Neural crest cell (in vitro differentiated cells): Measurements from ENCODE around the gene CREB5. TPM values are rescaled to one million over a fixed set of nuclear protein-coding genes. Genes with fewer than 3 reads are reported as not detected.

Source experiments
- DNase-seq: peaks from one replicate; pipeline ENCODE4 v3.0.0; 2021; ENCODE audit warnings: low read depth, mixed read lengths, low spot score
- H3K27ac Mint-ChIP-seq: one replicate; pipeline ENCODE4 v1.8.0; 2021; ENCODE audit warnings: mild to moderate bottlenecking, mixed read lengths; ENCODE audit not compliant: unreplicated experiment
- H3K27me3 Mint-ChIP-seq: 2 replicates; pipeline ENCODE4 v1.8.0; 2021; ENCODE audit warnings: low read depth, mild to moderate bottlenecking, mixed read lengths
- H3K36me3 Mint-ChIP-seq: 2 replicates; pipeline ENCODE4 v1.8.0; 2021; ENCODE audit warnings: low read depth, mild to moderate bottlenecking, mixed read lengths
- H3K4me1 Mint-ChIP-seq: 2 replicates; pipeline ENCODE4 v1.8.0; 2021; ENCODE audit warnings: mixed read lengths
- H3K4me3 Mint-ChIP-seq: one replicate; pipeline ENCODE4 v1.8.0; 2021; ENCODE audit warnings: mild to moderate bottlenecking, mixed read lengths
- H3K9me3 Mint-ChIP-seq: 2 replicates; pipeline ENCODE4 v1.8.0; 2021; ENCODE audit warnings: mixed read lengths
- CTCF ChIP-seq: fragments of 200-600 bp; sonication (generic); conservative IDR thresholded peaks from 2 replicates; pipeline ENCODE4 v1.5.0; 2021; ENCODE audit warnings: antibody characterized with exemption, mild to moderate bottlenecking
- total RNA-seq: library from RNA; stranded (reverse); gene quantifications from 2 replicates; pipeline ENCODE4 v1.2.1, GENCODE V29; 2021

CREB5 gene
- total RNA-seq, 1 donor from 2014 or later, result 8.3 TPM

GRCh38 chr7:28643188-28643569 is 230.9 kb downstream of the CREB5 start:
- TF ChIP-seq CTCF, result no peak
- Mint-ChIP-seq H3K4me1 (peaks cover 26% of the 10 kb centered on the region), H3K9me3 (no peaks in the 10 kb centered on the region), H3K27me3 (no peaks in the 10 kb centered on the region), H3K27ac (no peak overlapping the region), H3K36me3 (no peaks in the 10 kb centered on the region), H3K4me3 (no peak overlapping the region)
- DNase-seq, result no peak

- Mint-ChIP-seq H3K27ac (peak overlapping the region; percentile 51), H3K36me3 (no peaks in the 10 kb centered on the region), H3K4me1 (peaks cover 26% of the 10 kb centered on the region), H3K9me3 (no peaks in the 10 kb centered on the region), H3K4me3 (no peak overlapping the region), H3K27me3 (no peaks in the 10 kb centered on the region)
- TF ChIP-seq CTCF, result no peak
- no peak for DNase-seq
These were observed 231.4 kb downstream of the CREB5 start for GRCh38 chr7:28643584-28644340.

- H3K9me3 Mint-ChIP-seq, result no peaks in the 10 kb centered on the region
- no peaks in the 10 kb centered on the region for H3K36me3 Mint-ChIP-seq
- TF ChIP-seq CTCF, result no peak
- H3K27ac Mint-ChIP-seq, result no peak overlapping the region
- H3K4me3 Mint-ChIP-seq, result no peak overlapping the region
- H3K4me1 Mint-ChIP-seq, result peaks cover 26% of the 10 kb centered on the region
- no peak for DNase-seq
- no peaks in the 10 kb centered on the region for H3K27me3 Mint-ChIP-seq
These were observed 233.5 kb downstream of the CREB5 start for GRCh38 chr7:28645866-28646265.

DNA sequence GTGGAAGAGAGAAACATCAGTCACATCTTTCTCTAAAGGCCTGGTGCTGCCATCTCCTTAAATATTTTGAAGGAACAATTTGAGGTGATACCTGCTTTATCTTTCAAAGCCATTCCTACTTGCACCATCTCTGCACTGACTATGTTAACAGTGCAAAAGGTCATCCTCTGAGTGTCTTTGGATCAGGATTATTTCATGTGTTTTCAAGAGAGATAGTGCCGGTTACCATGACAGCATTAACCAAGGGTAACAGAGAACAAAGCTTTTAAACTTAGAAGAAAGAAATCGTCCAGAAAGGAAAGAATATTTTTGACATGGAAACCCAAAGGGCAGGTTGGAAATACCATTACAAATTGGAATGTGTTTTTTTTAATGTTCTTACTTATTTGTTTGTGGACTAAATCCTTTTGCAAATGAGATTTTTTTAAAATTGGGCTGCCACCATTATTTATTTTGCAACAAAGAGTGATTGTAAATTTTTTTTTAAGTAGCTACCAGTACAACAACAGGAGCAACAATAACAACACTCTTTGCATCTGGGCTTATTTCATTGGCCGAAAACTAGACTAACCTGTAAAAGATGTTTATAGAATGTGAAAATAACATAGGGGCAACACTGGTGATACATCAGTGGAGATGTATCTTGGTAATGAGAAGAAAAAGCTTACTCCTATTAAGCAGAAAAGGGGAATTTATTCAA is 234.2 kb downstream of the CREB5 start:
- H3K27me3 Mint-ChIP-seq, result no peaks in the 10 kb centered on the region

GRCh38 chr7:28647076-28647421 is 234.7 kb downstream of the CREB5 start:
- no peak for DNase-seq
- Mint-ChIP-seq H3K4me1 (peaks cover 26% of the 10 kb centered on the region), H3K4me3 (no peak overlapping the region), H3K27me3 (no peaks in the 10 kb centered on the region), H3K9me3 (no peaks in the 10 kb centered on the region), H3K36me3 (no peaks in the 10 kb centered on the region), H3K27ac (no peak overlapping the region)
- no peak for TF ChIP-seq CTCF

More for the DNA sequence above, 234.2 kb downstream of the CREB5 start:
- no peak for TF ChIP-seq CTCF
- Mint-ChIP-seq H3K27ac (no peak overlapping the region), H3K4me3 (no peak overlapping the region), H3K36me3 (no peaks in the 10 kb centered on the region), H3K9me3 (no peaks in the 10 kb centered on the region), H3K4me1 (peaks cover 26% of the 10 kb centered on the region)
- DNase-seq, result no peak
